ENCODE measurements around the gene HIPK3. TPM values are rescaled to one million over a fixed set of nuclear protein-coding genes. Genes with fewer than 3 reads are reported as not detected.
A peak's percentile ranks its signal among the peaks of the same experiment; 100 is the strongest.
"Not testable (repeated sequence)": the region's sequence is repeated elsewhere in the genome, so short reads cannot be mapped to it uniquely, and the experiment has no call there.

The HIPK3 gene
- total RNA-seq, 1 experiment from 2014 or later = 37.8 TPM

GRCh38 chr11:33321422-33321821 lies 64.2 kb downstream of the HIPK3 start:
- DNase-seq (ENCODE audit: low read depth, low spot score) = no peak
- in situ Hi-C loops (cut with HindIII; ENCODE audit: low pct_unique_long_range_greater_than_20kb, low sequenced_read_pairs) = no loop called here

DNA sequence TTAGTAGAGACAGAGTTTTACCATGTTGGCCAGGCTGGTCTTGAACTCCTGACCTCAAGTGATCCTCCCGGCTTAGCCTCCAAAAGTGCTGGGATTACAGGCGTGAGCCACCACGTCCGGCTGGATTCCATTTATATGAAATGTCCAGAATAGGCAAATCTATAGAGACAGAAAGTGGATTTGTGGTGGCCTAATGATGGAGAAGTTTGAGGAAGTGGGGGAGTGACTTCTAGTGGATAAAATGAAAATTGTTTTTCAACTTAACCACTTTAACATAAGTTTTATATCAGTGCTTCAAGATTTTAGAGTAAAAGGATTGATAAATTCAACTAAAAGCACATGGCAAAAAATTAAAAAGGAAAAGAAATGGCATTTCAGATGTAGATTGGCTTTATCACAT lies 66.2 kb downstream of the HIPK3 start:
- DNase-seq (ENCODE audit: low read depth, low spot score) = no peak
- in situ Hi-C loops (cut with HindIII; ENCODE audit: low pct_unique_long_range_greater_than_20kb, low sequenced_read_pairs) = no loop called here

DNA sequence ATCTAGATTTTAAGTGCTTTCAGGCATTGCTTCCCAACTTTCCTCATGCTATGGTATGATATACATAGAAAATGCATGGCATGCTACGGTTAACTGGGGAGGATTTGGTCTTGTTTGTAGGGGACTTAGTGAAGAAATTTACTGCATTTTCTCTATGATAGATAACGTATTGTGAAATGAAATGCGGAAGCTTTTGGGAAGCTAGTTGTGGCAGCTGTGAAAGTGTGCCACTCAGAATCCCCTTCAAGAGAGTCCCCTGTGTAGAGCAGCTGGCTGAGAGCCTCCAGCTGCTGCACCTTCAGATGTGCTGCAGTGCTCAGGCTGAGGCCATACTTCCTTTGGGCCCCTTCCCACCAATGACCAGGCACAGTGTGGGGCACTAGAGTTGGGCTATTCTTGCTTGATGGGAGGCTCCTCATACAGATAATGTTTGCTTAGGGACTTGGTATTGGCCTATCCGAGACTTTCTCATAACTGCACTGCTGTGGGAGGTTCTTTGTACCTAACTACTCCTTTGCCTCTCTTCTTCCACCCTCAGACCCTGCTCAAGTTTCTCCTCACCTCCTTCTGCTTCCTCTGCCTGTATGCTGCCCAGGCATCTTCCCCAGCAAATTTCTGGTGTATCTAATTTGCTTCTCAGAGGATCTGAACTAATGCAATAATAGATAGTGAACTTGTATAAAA lies 67.3 kb downstream of the HIPK3 start:
- DNase-seq (ENCODE audit: low read depth, low spot score) = no peak
- in situ Hi-C loops (cut with HindIII; ENCODE audit: low pct_unique_long_range_greater_than_20kb, low sequenced_read_pairs) = no loop called here

- DNase-seq (ENCODE audit: low read depth, low spot score) = no peak
- in situ Hi-C loops (cut with HindIII; ENCODE audit: low pct_unique_long_range_greater_than_20kb, low sequenced_read_pairs) = no loop called here
Observed at GRCh38 chr11:33325451-33325850, 68.3 kb downstream of the HIPK3 start.

DNA sequence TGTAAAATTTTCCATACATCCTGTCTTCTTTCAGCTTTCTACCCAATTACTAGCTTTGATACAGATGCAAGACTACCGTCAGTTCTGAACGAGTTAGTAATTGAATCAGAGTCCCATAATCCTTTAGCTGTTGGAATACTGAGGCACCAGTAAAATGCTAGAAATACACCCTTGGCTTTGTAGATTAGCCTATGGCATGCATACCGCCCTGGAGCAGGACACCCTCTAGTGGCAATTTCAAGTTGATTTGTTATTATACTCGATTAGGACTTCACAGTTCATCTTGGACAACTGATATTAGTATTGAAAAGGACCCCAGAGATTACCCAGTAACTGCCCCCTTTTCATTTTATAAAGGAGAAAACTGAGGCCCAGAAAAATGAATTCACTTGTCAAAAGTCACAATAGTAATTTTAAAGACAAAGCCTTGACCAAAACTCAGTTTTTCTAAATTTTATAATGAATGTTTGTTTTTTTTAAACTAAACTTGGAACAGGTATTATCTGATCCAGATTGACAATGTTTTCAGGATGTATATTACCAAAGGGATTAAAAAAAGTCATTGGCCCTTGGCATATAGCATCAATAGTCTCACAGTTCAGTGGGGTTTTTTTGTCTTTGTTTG lies 72.6 kb downstream of the HIPK3 start:
- in situ Hi-C loops (cut with HindIII; ENCODE audit: low pct_unique_long_range_greater_than_20kb, low sequenced_read_pairs) = no loop called here
- DNase-seq (ENCODE audit: low read depth, low spot score) = peak; percentile 79

GRCh38 chr11:33333816-33334215 lies 76.6 kb downstream of the HIPK3 start:
- no peak for DNase-seq (ENCODE audit: low read depth, low spot score)
- in situ Hi-C loops (cut with HindIII; ENCODE audit: low pct_unique_long_range_greater_than_20kb, low sequenced_read_pairs) = no loop called here

DNA sequence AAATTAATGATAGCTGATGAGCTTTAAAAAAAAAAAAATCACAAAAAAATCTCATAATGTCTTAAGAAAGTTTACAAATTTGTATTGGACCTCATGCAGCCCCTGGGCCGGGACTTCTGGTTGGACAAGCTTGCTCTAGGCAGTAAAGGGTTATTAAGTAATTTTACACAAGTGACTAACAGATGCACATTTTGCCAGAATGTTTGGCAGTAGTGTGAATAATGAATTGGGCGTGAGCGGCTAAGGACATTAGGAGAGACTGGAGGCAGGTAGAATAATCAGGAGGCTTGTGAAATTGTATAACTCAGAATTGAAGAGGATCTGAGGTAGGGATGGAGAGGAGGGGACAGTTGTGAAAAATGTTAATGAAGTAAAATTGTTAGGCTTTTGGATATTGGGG lies 77.4 kb downstream of the HIPK3 start:
- DNase-seq (ENCODE audit: low read depth, low spot score) = no peak
- in situ Hi-C loops (cut with HindIII; ENCODE audit: low pct_unique_long_range_greater_than_20kb, low sequenced_read_pairs) = no loop called here

GRCh38 chr11:33339247-33339646 lies 82.1 kb downstream of the HIPK3 start:
- DNase-seq (ENCODE audit: low read depth, low spot score) = no peak
- in situ Hi-C loops (cut with HindIII; ENCODE audit: low pct_unique_long_range_greater_than_20kb, low sequenced_read_pairs) = no loop called here

- peak; percentile 37 for DNase-seq (ENCODE audit: low read depth, low spot score)
- in situ Hi-C loops (cut with HindIII; ENCODE audit: low pct_unique_long_range_greater_than_20kb, low sequenced_read_pairs) = no loop called here
Observed at GRCh38 chr11:33344611-33345010, 87.4 kb downstream of the HIPK3 start.

DNA sequence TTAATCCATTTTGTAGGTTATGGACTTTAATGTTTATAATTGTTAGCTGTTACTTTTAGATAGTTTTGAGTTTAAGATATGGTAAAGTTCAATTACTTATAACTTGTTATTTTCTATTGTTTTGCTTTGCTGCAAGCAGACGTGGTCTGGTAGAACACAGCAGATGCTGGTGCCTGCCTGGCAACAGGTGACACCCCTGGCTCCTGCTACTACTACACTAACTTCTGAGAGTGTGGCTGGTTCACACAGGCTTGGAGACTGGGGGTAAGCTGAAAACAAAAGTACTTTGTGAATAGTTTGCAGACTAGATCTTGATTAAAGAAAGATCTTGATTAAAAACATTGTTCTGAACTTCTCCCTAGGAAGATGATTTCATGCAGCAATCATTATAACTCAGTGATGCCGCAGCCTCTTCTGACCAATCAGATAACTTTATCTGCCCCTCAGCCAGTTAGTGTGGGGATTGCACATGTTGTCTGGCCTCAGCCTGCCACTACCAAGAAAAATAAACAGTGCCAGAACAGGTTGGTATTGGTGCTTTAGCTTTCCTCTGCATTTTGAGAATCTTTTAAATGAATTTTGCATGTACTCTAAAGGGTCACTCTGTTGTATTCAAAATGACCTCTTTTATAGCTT lies 90.4 kb downstream of the HIPK3 start:
- in situ Hi-C loops (cut with HindIII; ENCODE audit: low pct_unique_long_range_greater_than_20kb, low sequenced_read_pairs) = no loop called here
- DNase-seq (ENCODE audit: low read depth, low spot score) = peak; percentile 45

- DNase-seq (ENCODE audit: low read depth, low spot score) = no peak
- in situ Hi-C loops (cut with HindIII; ENCODE audit: low pct_unique_long_range_greater_than_20kb, low sequenced_read_pairs) = no loop called here
Observed at GRCh38 chr11:33350287-33350686, 93.1 kb downstream of the HIPK3 start.

GRCh38 chr11:33358150-33358831 lies 101.1 kb downstream of the HIPK3 start:
- no peak for DNase-seq (ENCODE audit: low read depth, low spot score)
- in situ Hi-C loops (cut with HindIII; ENCODE audit: low pct_unique_long_range_greater_than_20kb, low sequenced_read_pairs) = no loop called here

DNA sequence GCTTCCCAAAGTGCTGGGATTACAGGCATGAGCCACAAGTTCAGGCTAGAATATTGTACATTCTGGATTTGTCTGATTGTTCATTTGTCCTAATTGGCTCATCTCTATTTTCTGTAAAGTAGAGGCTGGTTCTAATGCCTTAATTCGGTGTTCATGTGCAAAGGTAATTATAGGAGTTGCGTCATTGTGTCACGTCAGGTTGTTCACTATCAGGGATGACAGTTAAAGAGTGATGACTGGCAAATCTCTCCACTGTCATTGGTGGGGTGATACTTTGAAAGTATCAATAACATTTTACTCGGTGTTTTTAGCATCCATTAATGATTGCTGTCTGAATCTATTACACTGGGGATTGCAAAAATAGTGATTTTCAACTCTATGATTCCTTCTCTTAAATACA lies 103.5 kb downstream of the HIPK3 start:
- in situ Hi-C loops (cut with HindIII; ENCODE audit: low pct_unique_long_range_greater_than_20kb, low sequenced_read_pairs) = no loop called here
- no peak for DNase-seq (ENCODE audit: low read depth, low spot score)

DNA sequence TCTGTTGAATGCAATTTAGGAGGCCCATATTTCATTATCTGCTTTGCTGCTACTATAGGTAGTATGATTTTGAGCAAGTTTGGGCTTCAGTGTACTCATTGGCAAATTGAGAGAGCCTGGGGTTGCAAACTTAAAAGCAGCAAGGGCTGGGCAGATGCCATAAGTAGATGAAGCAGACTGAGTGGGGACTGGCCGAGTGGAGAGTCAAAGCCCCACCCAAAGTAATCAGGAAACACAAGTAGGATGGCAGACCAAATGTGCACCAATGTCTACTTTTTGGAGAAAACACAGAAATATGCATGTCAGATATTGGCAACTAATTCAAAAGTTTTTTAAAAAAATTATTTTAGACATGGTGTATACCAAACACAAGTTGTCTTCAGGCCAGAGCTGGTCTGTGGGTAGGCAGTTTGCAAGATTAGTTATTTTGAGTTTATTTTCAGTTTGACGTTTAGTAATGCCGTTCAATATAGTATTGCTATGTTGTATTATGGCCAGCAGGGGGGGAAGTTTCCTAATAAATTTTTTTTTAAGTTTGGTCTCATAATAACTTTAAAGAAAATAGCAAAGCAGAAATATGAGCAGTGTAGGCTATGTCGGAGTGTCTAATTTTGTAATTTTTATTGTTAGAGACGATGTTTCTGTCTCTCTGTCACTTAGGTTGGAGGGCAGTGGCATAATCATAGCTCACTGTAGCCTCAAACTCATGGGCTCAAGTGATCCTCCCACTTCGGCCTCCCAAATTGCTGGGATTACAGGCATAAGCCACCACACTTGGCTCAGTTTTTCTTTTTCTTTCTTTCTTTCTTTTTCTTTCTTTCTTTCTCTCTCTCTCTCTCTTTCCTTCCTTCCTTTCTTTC lies 105.1 kb downstream of the HIPK3 start:
- peak; percentile 61 for DNase-seq (ENCODE audit: low read depth, low spot score)
- in situ Hi-C loops (cut with HindIII; ENCODE audit: low pct_unique_long_range_greater_than_20kb, low sequenced_read_pairs) = no loop called here

- in situ Hi-C loops (cut with HindIII; ENCODE audit: low pct_unique_long_range_greater_than_20kb, low sequenced_read_pairs) = no loop called here
- DNase-seq (ENCODE audit: low read depth, low spot score) = no peak
Observed at GRCh38 chr11:33366918-33367317, 109.7 kb downstream of the HIPK3 start.

GRCh38 chr11:33368475-33368874 lies 111.3 kb downstream of the HIPK3 start:
- in situ Hi-C loops (cut with HindIII; ENCODE audit: low pct_unique_long_range_greater_than_20kb, low sequenced_read_pairs) = not testable (repeated sequence)

GRCh38 chr11:33368931-33369330 lies 111.8 kb downstream of the HIPK3 start:
- in situ Hi-C loops (cut with HindIII; ENCODE audit: low pct_unique_long_range_greater_than_20kb, low sequenced_read_pairs) = no loop called here
- DNase-seq (ENCODE audit: low read depth, low spot score) = no peak

More at GRCh38 chr11:33368475-33368874, 111.3 kb downstream of the HIPK3 start:
- not testable (repeated sequence) for DNase-seq (ENCODE audit: low read depth, low spot score)

- in situ Hi-C loops (cut with HindIII; ENCODE audit: low pct_unique_long_range_greater_than_20kb, low sequenced_read_pairs) = no loop called here
- no peak for DNase-seq (ENCODE audit: low read depth, low spot score)
Observed at GRCh38 chr11:33373636-33374035, 116.5 kb downstream of the HIPK3 start.

Measured in SK-MEL-5 (cell line).